Gastrocnemius medialis (tissue), 4 donors: Measurements from ENCODE around the gene TAS2R16.

Experiments
- POLR2A ChIP-seq, 2 donors: fragments of 450-650 bp; IDR thresholded peaks; one replicate each; pipeline ENCODE4 v1.6.1; 2017; ENCODE audit warnings: antibody characterized with exemption in 2 of 2, mild to moderate bottlenecking in 2 of 2, moderate library complexity in 2 of 2
- TF ChIP-seq, protein P1 (sequence below), 5 experiments: fragments of 450-650 bp in 3 of 5; fragments of 200-600 bp in 2 of 5; sonication (generic) in 2 of 5; IDR thresholded peaks in 4 of 5; conservative IDR thresholded peaks in 1 of 5; 1 replicate in 4 of 5; 2 replicates in 1 of 5; pipeline ENCODE4 v1.5.1; 2016 to 2019; ENCODE audit warnings: antibody characterized with exemption in 5 of 5, mild to moderate bottlenecking in 3 of 5, moderate library complexity in 3 of 5

DNA sequence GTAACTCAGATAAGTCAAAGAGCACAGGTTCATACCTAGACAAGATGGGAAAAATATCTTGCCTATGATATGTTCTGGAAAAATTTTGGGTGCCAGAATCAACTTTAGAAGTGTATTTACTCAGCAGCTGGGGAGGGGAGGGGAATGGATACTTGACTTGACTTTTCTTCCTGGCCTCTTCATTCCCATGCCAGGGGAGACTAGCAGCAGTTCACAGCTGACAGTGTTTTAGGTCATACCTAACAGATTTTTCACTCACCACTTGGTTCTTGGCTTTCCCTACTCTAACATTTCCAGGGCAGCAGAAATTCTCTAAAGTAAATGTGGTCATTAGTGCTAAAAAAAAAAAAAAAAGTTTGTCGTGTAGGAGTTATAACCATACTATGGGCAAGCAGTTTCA lies 46.3 kb downstream of the TAS2R16 start:
- TF ChIP-seq, protein P1, sequence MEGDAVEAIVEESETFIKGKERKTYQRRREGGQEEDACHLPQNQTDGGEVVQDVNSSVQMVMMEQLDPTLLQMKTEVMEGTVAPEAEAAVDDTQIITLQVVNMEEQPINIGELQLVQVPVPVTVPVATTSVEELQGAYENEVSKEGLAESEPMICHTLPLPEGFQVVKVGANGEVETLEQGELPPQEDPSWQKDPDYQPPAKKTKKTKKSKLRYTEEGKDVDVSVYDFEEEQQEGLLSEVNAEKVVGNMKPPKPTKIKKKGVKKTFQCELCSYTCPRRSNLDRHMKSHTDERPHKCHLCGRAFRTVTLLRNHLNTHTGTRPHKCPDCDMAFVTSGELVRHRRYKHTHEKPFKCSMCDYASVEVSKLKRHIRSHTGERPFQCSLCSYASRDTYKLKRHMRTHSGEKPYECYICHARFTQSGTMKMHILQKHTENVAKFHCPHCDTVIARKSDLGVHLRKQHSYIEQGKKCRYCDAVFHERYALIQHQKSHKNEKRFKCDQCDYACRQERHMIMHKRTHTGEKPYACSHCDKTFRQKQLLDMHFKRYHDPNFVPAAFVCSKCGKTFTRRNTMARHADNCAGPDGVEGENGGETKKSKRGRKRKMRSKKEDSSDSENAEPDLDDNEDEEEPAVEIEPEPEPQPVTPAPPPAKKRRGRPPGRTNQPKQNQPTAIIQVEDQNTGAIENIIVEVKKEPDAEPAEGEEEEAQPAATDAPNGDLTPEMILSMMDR (IDR thresholded peaks at IDR 0.05 in 4 of 5, conservative IDR thresholded peaks at IDR 0.05 in 1 of 5): no peak
- TF ChIP-seq POLR2A (IDR thresholded peaks at IDR 0.05): no peak
